ENCODE data around the gene KCTD15.

Gene KCTD15

DNA sequence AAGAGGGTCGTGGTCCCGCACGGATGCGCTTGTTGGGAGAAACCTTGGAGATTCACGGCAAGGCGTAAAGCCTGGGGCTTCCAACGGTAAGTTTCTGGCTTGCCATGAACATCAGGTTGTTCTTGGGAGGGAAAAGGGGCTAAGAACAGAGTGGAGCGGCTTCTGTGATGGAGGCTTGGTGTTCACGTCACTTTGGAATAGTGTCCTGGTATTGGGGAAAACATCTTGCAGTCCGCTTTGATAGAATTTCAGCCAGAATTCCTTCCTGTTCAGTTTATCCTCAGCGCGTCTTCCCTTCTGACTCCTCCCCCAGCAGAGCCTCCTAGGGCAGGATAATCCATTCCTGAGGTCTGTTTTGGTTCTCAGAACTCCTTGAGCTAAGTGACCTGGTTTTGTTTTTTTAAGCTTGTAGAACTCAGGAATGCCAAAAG, 2.0 kb downstream of the KCTD15 start:
- no peak for DNase-seq (ENCODE audit: low read depth)

DNA sequence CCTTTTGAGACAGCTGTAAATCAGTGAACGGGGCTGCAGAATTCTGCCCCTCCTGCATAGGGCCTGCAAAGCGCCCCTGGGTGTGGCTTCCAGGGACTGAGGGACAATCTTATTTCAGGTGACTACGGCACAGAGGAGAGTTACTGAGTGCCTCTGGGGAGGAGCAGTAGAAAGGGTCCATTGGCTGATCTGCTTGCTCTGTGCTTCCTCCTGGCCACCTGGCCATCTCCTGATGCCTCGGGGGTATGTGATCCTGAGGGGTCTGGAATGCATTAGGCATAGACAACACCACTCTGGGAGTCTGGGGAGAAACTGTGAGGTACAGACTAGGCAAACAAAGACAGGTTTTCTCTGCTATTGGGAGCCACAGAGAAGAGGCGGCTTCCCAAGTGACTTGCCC, 2.8 kb downstream of the KCTD15 start:
- DNase-seq (ENCODE audit: low read depth) = no peak

DNA sequence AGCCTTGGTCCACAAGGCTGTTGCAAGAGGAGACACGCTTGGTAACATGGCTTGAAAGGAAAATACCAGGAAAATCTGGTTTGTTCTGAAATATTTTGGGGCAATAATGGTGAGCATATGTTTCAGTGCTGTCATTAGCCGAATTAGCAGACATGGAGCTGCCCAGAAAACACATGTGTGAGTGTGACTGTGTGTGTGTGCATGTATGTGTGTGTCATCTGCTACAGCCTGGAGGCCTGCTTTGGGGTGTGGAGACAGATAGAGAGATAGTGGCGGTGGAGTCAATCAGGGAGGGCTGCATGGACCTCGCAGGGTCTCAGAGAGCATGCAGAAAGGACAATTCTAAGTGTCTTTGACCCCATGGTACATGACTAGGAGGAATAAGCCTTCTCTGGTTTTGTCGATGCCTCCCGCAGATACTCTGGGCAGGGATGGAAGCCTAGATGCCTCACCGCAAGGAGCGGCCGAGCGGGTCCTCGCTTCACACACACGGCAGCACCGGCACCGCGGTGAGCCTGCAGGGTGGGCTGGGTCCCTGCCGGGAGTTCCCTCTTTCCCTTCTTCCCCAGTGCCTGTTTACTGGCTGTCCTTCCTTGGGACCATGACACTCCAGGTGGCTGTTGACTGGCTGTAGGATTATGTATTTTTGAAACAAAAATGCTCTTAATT, 3.5 kb downstream of the KCTD15 start:
- no peak for DNase-seq (ENCODE audit: low read depth)

GRCh38 chr19:33801411-33801810, 4.7 kb downstream of the KCTD15 start:
- no peak for DNase-seq (ENCODE audit: low read depth)

DNA sequence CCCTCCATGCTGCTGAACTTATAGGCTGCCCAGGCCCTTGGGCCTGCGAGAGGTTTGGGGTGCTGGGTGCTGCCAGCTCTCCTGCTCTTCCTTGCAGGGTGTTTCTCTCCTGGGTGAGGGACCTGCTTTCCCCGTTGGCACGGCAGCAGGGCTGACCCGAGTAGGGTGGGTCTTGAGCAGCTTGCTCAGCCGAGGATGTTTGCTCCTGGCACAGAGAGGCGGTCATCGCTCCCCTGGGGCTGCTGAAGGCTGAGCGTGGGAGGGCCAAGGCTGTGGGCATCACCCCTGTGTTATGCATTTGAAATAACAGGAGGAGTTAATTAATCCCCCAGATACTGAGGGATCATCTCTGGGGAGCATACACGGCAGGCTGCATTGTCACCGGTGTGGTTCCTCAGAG, 5.3 kb downstream of the KCTD15 start:
- DNase-seq (ENCODE audit: low read depth) = no peak

DNA sequence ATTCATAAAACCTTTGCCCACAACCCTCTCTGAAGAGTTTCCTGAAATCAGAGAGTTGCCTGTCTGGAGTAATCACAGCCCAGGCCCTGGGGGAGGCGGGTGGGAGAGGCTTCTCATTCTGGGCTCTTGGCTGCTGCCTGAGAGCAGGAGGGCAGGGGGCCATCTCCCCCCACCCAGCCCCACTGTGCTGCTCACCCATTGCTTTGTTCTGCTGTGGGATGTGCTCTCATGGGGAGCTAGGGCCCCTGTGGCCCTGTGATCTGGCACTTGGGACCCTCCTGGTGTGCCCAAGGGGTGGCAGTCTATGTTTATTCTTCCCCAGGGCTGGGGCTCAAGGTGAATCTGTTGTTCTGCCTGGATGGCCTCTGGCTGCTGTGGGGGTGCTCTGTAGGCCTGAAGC, 6.1 kb downstream of the KCTD15 start:
- DNase-seq (ENCODE audit: low read depth) = no peak

DNA sequence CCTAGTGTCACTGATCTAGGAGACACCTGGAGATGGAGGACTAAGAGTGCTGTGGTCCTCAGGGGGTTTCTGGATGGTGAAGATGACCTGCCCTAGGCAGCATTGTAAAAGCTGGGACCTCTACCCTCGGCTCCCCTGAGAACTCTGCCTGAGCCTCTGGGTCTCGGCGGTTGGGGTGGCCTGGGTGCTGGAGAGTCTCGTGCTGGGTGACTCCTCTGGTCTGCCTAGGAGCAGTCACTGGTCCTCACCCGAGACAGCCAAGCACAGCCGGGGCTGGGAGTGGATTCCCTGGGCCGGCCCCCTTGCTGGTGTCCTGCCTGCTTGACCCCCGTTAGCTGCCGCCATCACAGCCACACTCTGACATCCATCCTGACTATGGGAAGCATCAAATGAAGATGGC, 6.7 kb downstream of the KCTD15 start:
- DNase-seq (ENCODE audit: low read depth) = no peak

- DNase-seq (ENCODE audit: low read depth) = no peak
These were observed 7.5 kb downstream of the KCTD15 start for GRCh38 chr19:33804021-33804799.

DNA sequence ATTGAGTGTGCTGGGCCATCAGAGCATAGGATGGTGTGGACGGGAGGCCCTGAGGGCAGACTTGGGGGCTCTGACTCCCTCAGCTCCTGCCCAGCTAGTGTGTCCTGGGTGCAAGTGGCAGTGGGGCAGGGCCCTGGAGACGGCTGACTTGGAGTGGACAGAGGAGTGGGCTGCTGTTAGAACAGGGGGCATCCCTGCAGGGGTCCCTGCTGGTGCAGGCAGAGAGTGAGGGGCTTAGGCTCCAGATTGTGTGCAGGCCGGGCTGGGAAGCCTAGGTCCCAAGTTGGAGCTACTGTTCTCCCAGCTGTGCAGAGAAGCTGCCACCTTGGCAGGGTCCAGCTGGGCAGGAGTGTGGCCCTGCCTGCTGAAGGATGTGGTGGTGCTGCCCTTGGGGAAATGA, 8.6 kb downstream of the KCTD15 start:
- no peak for DNase-seq (ENCODE audit: low read depth)

DNA sequence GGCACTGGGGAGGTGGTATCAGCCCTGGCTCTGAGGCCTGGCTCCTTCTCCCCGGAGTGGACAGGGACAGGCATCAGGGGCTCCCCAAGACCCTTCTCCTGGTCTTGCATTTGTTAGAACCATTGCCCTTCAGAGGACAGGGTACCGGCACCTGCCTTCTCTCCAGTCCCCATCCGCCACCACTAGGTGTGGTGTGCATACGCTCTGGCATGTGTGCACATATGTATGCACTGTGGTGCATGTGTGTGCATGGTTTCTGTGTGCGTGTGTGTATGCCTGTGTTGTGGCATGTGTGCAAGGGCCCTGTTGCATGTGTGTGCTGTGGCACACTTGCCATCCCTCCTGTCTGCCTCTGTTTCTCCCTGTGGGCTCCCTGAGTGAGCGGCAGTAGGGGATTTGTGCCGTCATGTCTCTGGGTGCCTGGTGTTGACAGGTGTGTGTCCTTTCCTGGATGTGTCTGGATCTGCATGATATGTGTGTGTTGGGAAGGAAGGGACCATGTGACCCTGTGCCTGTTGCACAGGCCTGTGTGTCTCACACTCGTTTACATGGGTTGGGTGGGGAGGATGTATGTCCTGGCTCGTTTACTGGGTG, 9.3 kb downstream of the KCTD15 start:
- no peak for DNase-seq (ENCODE audit: low read depth)

GRCh38 chr19:33806434-33806881, 9.8 kb downstream of the KCTD15 start:
- DNase-seq (ENCODE audit: low read depth) = no peak

DNA sequence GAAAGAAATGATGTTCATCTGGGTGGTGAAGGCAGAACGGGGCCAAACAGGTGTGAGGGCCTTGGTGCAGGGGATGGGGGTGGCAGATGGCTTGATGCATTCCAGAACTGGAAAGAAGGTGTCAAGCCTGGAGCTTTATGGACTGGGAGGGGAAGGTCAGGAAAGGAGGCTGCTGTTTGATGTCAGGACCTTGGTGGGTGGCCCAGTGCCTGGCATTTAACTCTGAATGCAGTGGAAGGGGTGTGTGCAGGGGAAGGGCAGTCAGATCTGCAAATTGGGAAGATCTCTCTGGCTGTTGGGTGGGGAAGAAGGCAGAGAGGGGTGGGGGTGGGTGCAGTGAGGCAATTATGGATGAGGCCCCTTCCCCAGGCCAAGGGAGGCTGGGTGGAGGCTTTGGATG, 11.7 kb downstream of the KCTD15 start:
- no peak for DNase-seq (ENCODE audit: low read depth)

- DNase-seq (ENCODE audit: low read depth) = no peak
These were observed 13.3 kb downstream of the KCTD15 start for GRCh38 chr19:33809960-33810359.

GRCh38 chr19:33810821-33811220, 14.2 kb downstream of the KCTD15 start:
- no peak for DNase-seq (ENCODE audit: low read depth)

DNA sequence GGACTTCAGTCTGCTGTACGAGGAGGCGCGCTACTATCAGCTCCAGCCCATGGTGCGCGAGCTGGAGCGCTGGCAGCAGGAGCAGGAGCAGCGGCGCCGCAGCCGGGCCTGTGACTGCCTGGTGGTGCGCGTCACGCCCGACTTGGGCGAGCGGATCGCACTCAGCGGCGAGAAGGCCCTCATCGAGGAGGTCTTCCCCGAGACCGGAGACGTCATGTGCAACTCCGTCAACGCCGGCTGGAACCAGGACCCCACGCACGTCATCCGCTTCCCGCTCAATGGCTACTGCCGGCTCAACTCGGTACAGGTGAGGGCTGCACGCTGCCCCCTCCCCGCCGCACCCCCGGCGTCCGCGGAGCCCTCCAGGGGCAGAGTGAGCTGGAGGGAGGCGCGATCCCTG, 14.6 kb downstream of the KCTD15 start:
- no peak for DNase-seq (ENCODE audit: low read depth)

DNA sequence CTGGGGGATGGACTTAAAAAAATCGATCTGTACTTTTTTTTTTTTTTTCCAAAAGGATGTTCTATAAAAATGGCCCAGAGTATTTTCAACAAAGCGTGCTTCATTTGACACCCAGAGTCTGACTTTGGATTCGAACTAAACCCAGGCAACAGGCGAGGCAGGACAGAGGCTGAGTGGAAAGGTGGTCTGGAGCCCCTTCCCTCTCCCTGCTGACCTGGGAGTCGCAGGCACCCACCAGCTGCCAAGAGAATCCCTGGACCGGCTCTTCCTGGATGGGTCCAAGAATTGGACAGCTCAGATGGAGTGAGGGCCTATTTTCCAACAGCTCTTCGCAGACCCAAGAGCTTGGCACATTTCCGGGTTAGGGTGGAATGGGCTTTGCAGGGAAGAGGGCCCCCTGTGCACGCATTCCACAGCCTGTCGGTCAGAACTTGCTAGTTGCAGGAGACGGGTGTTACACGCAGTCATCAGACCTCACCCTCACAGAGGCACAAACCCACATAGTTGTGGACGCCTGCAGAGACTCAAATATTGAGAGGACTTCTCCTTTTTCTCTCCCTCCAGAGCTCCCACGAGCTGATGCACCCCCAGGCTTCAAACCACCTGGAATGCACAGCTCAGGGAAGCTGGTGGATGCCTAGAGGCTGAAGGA, 15.2 kb downstream of the KCTD15 start:
- no peak for DNase-seq (ENCODE audit: low read depth)

- no peak for DNase-seq (ENCODE audit: low read depth)
These were observed 16.0 kb downstream of the KCTD15 start for GRCh38 chr19:33812388-33813330.

- DNase-seq (ENCODE audit: low read depth) = no peak
These were observed 16.9 kb downstream of the KCTD15 start for GRCh38 chr19:33813391-33814101.

DNA sequence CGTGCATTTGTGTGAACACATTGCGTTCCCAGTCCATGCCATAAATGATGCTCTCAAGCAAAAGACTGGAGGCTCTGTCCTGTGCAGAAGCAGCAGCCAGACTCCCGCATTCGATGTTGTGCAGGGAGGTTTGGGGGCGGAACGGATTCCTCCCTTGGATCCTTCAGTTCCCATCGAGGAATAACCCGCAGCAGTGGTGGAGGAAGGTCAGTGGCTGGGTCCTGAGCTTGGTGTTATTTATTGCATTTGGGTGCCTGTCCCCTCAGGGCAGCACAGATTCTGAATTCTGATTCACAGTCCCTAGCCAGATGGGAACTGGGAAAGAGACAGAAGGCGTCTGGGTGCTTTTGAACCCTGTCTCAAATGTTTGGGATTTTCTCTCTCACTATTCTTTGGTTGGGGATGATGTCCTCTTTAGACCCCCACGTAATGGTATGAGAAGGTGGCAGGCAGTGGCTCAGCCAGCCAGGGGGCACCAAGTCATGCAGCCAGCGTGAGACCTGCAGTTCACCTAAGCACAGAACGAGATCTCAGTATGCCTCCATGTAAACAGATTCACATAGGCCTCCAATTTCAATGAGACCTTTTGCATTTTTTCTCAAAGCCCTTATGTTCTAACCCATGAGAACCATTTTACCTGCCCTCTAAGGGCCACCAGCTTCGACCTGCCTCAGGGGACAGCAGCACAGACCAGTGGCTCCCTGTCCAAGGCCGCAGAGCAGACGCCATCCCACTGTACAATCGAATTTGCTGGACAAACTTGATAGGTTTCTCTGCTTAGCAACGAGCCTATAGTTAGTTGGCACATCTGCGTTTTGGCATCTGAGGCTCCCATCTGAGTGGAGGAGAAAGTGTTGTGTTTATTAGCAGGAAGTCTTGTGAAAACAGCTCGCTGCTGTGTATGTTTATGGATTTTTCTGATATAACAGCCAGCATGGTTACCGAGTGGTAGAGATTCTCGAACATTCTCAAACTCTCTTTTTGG, 17.8 kb downstream of the KCTD15 start:
- DNase-seq (ENCODE audit: low read depth) = no peak
